ENCODE data around the gene QRFP.

QRFP gene

GRCh38 chr9:130890870-130891687, 5.5 kb downstream of the QRFP start:
- ATAC-seq = no peak

GRCh38 chr9:130890124-130890523, 6.5 kb downstream of the QRFP start:
- ATAC-seq = no peak

GRCh38 chr9:130888146-130888885, 8.3 kb downstream of the QRFP start:
- ATAC-seq = no peak

GRCh38 chr9:130887494-130888144, 9.0 kb downstream of the QRFP start:
- ATAC-seq = no peak

GRCh38 chr9:130886981-130887380, 9.6 kb downstream of the QRFP start:
- ATAC-seq = no peak

GRCh38 chr9:130885484-130886375, 10.9 kb downstream of the QRFP start:
- no peak for ATAC-seq

GRCh38 chr9:130884542-130885483, 11.8 kb downstream of the QRFP start:
- no peak for ATAC-seq

- no peak for ATAC-seq
Measured at GRCh38 chr9:130884111-130884531, 12.5 kb downstream of the QRFP start.

- ATAC-seq = no peak
Measured at GRCh38 chr9:130883479-130883878, 13.1 kb downstream of the QRFP start.

GRCh38 chr9:130882696-130883225, 13.9 kb downstream of the QRFP start:
- no peak for ATAC-seq

- no peak for ATAC-seq
Measured at GRCh38 chr9:130881516-130881915, 15.1 kb downstream of the QRFP start.

GRCh38 chr9:130880599-130881220, 15.9 kb downstream of the QRFP start:
- no peak for ATAC-seq

- ATAC-seq = no peak
Measured at GRCh38 chr9:130879863-130880411, 16.7 kb downstream of the QRFP start.

- ATAC-seq = no peak
Measured at GRCh38 chr9:130878295-130878694, 18.3 kb downstream of the QRFP start.

- no peak for ATAC-seq
Measured at GRCh38 chr9:130877300-130877699, 19.3 kb downstream of the QRFP start.

GRCh38 chr9:130874783-130875182, 21.8 kb downstream of the QRFP start:
- ATAC-seq = no peak

GRCh38 chr9:130873966-130874365, 22.6 kb downstream of the QRFP start:
- no peak for ATAC-seq

- no peak for ATAC-seq
Measured at GRCh38 chr9:130872912-130873503, 23.6 kb downstream of the QRFP start.

- no peak for ATAC-seq
Measured at GRCh38 chr9:130872508-130872907, 24.1 kb downstream of the QRFP start.

- ATAC-seq = no peak
Measured at GRCh38 chr9:130872093-130872492, 24.5 kb downstream of the QRFP start.

Data from activated CD4-positive, CD25-positive, alpha-beta regulatory T cell treated with anti-CD3 and anti-CD28 coated beads, Interleukin-2, amount 50 U/mL, for 24 hours (primary cell).